Tibial nerve (tissue), 3 donors: Measurements from ENCODE around the gene IL16.

ENCODE experiments used
- CTCF ChIP-seq, 5 experiments: fragments of 200-600 bp in 3 of 5; fragments of 450-650 bp in 2 of 5; sonication (generic) in 3 of 5; IDR thresholded peaks; one replicate each; pipeline ENCODE4 v1.5.1; 2016 to 2019; ENCODE audit warnings: antibody characterized with exemption in 5 of 5, mild to moderate bottlenecking in 3 of 5, moderate library complexity in 2 of 5
- POLR2A ChIP-seq, 2 donors: fragments of 450-650 bp; IDR thresholded peaks; one replicate each; pipeline ENCODE4 v1.6.1; 2017; ENCODE audit warnings: antibody characterized with exemption in 2 of 2, mild to moderate bottlenecking in 2 of 2, moderate library complexity in 2 of 2

- no peak for TF ChIP-seq CTCF (IDR thresholded peaks at IDR 0.05)
- TF ChIP-seq POLR2A (IDR thresholded peaks at IDR 0.05): no peak
Measured at GRCh38 chr15:81322676-81323253, 126.1 kb downstream of the IL16 start.
